Adipocyte (in vitro differentiated cells): Measurements from ENCODE around the gene EIF4G1.

Experiments
- DNase-seq: peaks from one replicate; pipeline ENCODE4 v3.0.0-alpha.2; 2015; ENCODE audit warnings: low read depth
- H3K27me3 ChIP-seq: replicated peaks from 2 replicates; pipeline ENCODE4 v1.7.0; 2013; ENCODE audit warnings: mild to moderate bottlenecking, low read length, moderate library complexity; ENCODE audit not compliant: control insufficient read depth, insufficient read depth
- H3K36me3 ChIP-seq: 2 replicates; pipeline ENCODE4 v1.7.0; 2013; ENCODE audit warnings: low read length, mild to moderate bottlenecking, moderate library complexity; ENCODE audit not compliant: control insufficient read depth, insufficient read depth, severe bottlenecking
- H3K4me1 ChIP-seq: 2 replicates; pipeline ENCODE4 v1.7.0; 2013; ENCODE audit warnings: mild to moderate bottlenecking, low read length, moderate library complexity; ENCODE audit not compliant: control insufficient read depth, insufficient read depth
- H3K4me3 ChIP-seq: 2 replicates; pipeline ENCODE4 v1.7.0; 2013; ENCODE audit warnings: mild to moderate bottlenecking, low read length, moderate library complexity
- H3K9ac ChIP-seq: 2 replicates; pipeline ENCODE4 v1.7.0; 2013; ENCODE audit warnings: mild to moderate bottlenecking, low read length, moderate library complexity
- H3K9me3 ChIP-seq: 2 replicates; pipeline ENCODE4 v1.7.0; 2013; ENCODE audit warnings: mild to moderate bottlenecking, low read length, moderate library complexity; ENCODE audit not compliant: control insufficient read depth

EIF4G1 gene

DNA sequence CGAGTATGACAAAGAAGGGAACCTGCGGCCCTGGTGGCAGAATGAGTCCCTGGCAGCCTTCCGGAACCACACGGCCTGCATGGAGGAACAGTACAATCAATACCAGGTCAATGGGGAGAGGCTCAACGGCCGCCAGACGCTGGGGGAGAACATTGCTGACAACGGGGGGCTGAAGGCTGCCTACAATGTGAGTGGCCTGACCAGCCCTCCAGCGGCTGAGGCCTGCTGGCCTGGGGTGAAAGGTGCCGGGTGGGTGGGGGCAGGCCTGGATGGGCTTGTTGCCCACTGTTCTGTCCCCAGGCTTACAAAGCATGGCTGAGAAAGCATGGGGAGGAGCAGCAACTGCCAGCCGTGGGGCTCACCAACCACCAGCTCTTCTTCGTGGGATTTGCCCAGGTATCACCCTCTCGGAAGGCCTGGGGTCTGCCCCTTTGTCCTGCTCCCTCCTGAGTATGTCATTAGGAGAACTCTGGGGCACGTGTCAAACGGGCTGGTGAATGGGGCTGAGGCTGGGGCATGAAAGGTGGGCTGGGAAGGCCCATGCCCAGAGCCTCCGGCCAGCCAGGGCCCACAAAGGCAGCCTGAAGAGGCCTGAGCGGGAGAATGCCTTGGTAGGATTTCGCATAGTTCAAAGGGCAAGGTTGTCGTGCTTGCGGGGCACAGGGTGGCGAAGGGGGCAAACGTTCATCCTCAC, 23.2 kb upstream of the EIF4G1 start:
- DNase-seq = no peak
- Histone ChIP-seq H3K9ac (no peak overlapping the region), H3K36me3 (no peaks in the 10 kb centered on the region), H3K4me1 (no peaks in the 10 kb centered on the region), H3K9me3 (no peaks in the 10 kb centered on the region), H3K27me3 (peaks cover 18% of the 10 kb centered on the region), H3K4me3 (no peak overlapping the region)

DNA sequence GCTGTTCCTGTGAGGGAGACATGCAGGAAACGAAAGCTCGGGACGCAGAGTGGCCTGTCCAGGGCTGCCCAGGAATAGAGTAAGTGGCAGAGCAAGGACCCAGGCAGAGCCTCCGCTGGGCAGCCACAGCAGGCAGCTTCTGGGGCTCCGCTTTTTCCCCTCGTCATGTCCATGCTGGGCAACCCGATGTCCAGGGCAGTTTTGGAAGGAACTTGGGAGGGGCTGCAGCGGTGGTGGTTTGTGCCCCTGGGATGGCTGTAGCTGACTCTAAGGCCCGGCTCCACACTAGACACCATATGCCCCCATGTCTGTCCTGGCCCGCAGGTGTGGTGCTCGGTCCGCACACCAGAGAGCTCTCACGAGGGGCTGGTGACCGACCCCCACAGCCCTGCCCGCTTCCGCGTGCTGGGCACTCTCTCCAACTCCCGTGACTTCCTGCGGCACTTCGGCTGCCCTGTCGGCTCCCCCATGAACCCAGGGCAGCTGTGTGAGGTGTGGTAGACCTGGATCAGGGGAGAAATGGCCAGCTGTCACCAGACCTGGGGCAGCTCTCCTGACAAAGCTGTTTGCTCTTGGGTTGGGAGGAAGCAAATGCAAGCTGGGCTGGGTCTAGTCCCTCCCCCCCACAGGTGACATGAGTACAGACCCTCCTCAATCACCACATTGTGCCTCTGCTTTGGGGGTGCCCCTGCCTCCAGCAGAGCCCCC, 22.5 kb upstream of the EIF4G1 start:
- Histone ChIP-seq H3K9me3 (no peaks in the 10 kb centered on the region), H3K4me3 (no peak overlapping the region), H3K9ac (no peak overlapping the region), H3K36me3 (no peaks in the 10 kb centered on the region), H3K4me1 (no peaks in the 10 kb centered on the region), H3K27me3 (peaks cover 16% of the 10 kb centered on the region)
- no peak for DNase-seq

DNA sequence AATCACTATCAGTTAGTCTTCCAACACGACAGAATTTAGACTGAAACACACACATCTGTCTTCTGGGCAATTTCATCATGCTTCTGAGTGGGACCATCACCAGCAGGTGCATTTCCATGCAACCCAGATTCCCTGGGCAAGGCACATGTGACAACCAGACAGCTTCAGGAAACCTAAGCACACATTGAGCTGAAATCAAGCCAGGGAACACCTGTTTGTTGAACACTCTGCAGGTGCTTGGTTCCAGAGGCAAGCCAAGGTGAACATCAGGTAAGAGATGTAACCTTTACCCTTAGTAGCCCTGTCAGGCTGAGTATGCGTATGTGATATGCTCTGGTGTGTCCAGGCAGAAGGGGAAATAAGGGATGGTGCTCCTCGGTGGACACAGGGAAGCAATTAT, 18.6 kb upstream of the EIF4G1 start:
- Histone ChIP-seq H3K4me3 (no peak overlapping the region), H3K4me1 (peaks cover 8% of the 10 kb centered on the region), H3K36me3 (peaks cover 7% of the 10 kb centered on the region), H3K9me3 (no peaks in the 10 kb centered on the region), H3K27me3 (peaks cover 10% of the 10 kb centered on the region), H3K9ac (no peak overlapping the region)
- DNase-seq = no peak

DNA sequence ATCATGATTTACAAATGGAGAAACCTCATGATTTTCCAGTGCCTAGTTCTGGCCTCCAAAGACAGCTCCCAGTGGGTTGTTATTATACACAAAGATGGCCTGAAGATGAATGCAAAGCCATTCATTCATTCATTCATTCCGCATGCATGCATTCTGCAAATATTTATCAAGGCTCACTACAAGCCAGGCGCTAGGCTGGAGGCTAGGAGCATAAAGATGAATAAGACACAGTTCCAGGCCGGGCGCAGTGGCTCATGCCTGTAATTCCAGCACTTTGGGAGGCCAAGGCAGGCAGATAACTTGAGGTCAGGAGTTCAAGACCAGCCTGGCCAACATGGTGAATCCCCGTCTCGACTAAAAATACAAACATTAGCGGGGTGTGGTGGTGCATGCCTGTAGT, 17.8 kb upstream of the EIF4G1 start:
- no peaks in the 10 kb centered on the region for H3K9me3 ChIP-seq
- H3K27me3 ChIP-seq = peaks cover 6% of the 10 kb centered on the region
- no peak for DNase-seq
- H3K4me3 ChIP-seq = no peak overlapping the region
- peaks cover 9% of the 10 kb centered on the region for H3K4me1 ChIP-seq
- H3K36me3 ChIP-seq = peaks cover 12% of the 10 kb centered on the region
- no peak overlapping the region for H3K9ac ChIP-seq

DNA sequence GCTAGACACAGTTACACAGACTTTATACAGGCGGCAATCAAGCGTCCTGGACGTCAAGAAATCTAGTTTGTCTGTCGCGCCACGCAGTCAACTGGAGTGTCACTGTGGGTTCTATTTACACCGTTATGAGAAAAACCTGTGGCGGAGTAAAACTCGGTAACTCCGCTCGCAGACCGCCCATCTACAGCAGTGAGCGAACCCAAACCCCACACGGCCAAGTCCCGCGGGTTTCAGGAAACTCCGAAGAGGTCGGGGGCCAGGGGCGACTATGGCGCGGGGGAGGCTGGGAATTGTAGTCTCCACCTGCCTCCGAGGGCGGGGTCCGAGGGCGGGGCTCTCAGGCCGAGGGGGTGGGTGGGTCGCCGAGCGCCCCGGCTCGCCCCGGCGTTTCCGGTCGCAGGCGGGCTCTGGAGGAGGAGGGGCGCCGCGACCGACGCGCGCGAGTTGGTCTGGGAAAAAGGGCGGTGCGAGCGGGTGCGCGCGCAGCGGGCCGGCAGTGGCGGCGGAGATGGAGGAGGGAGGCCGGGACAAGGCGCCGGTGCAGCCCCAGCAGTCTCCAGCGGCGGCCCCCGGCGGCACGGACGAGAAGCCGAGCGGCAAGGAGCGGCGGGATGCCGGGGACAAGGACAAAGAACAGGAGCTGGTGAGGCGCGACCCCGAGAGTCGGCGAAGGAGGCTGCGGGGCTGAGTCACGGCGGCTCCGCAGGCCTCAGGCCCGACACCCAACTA, 15.5 kb upstream of the EIF4G1 start, which contains the start of gene PSMD2:
TSS of gene PSMD2 (plus strand) at position 483 of the 729 bp plus-strand sequence. CDS start at position 509, 26 bp downstream.
- Histone ChIP-seq H3K9ac (peak within 1 kb of the TSS; percentile 97), H3K27me3 (no peaks in the 10 kb centered on the region), H3K4me3 (peak within 1 kb of the TSS; percentile 94), H3K36me3 (peaks cover 36% of the 10 kb centered on the region), H3K9me3 (no peaks in the 10 kb centered on the region), H3K4me1 (peaks cover 9% of the 10 kb centered on the region)
- peak; percentile 99 for DNase-seq

DNA sequence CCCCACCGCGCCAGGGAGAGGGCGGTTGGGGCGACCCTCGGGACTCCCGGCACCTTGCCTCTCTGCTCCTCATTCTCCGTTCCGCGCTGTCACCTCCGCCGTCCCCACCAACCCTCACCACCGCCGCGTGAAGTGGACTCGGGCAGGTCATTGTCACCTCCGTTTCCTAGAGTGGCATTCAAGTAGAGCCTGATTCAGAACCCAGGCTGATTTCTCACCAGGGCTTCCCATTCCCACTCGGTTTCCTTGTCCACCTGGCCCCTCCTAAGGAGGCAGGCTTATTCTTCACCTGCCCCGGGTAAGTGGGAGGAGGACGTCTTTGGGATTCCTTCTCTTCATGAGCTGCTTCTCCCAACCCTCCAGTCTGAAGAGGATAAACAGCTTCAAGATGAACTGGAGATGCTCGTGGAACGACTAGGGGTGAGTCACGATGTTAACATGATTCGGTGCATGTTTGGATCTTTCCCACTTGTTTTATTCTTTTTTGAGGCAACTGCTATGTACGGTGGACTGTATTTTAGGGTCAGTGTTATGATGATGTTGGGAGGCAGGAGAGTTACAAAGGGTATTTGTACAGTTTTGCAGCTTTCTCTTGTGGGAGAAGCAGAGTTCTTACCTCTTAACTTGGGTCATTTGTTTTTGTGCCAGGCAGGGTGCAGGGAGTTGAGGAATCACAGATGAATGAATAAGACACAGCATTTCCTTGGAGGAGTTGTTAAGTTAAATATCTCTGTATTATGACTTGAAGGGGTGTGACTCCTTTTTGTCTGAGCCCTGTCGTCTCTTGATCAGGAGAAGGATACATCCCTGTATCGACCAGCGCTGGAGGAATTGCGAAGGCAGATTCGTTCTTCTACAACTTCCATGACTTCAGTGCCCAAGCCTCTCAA, 14.7 kb upstream of the EIF4G1 start:
- no peaks in the 10 kb centered on the region for H3K9me3 ChIP-seq
- DNase-seq = peak; percentile 62
- H3K4me1 ChIP-seq = peaks cover 9% of the 10 kb centered on the region
- H3K4me3 ChIP-seq = peak overlapping the region; percentile 94
- peak overlapping the region; percentile 97 for H3K9ac ChIP-seq
- H3K27me3 ChIP-seq = no peaks in the 10 kb centered on the region
- peaks cover 44% of the 10 kb centered on the region for H3K36me3 ChIP-seq

DNA sequence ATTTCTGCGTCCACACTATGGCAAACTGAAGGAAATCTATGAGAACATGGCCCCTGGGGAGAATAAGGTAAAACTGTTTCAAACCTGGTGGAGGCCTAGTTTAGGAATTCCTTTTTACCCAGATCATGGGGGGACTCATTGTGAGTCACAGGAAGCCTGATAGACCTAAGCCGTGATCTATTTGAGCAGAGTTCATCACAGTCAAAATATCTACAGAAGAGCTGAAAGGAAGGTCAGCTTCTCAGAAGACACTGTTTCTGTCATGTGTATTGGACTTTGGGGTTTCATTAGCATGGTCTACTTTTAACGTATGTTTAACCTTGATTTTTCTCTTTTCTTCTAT, 14.1 kb upstream of the EIF4G1 start:
- peaks cover 50% of the 10 kb centered on the region for H3K36me3 ChIP-seq
- peaks cover 9% of the 10 kb centered on the region for H3K4me1 ChIP-seq
- H3K9ac ChIP-seq = peak overlapping the region; percentile 97
- peak; percentile 24 for DNase-seq
- no peaks in the 10 kb centered on the region for H3K9me3 ChIP-seq
- no peaks in the 10 kb centered on the region for H3K27me3 ChIP-seq
- peak overlapping the region; percentile 94 for H3K4me3 ChIP-seq

DNA sequence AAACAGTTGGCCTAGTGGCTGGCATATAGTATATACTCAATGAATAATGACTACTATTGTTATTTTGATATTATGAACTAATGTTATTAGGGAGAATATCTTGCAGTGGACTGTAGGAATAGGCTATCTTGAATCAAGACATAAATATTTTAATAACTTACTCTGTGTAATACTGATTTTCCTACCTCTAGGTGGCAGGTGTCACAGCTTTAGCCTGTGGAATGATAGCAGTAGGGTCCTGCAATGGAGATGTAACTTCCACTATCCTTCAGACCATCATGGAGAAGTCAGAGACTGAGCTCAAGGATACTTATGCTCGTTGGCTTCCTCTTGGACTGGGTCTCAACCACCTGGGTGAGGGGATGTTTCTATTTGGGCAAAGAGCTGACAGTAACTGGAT, 8.8 kb upstream of the EIF4G1 start:
- Histone ChIP-seq H3K9ac (no peak overlapping the region), H3K9me3 (no peaks in the 10 kb centered on the region), H3K4me3 (no peak overlapping the region), H3K4me1 (peaks cover 3% of the 10 kb centered on the region), H3K27me3 (no peaks in the 10 kb centered on the region), H3K36me3 (peaks cover 90% of the 10 kb centered on the region)
- no peak for DNase-seq

DNA sequence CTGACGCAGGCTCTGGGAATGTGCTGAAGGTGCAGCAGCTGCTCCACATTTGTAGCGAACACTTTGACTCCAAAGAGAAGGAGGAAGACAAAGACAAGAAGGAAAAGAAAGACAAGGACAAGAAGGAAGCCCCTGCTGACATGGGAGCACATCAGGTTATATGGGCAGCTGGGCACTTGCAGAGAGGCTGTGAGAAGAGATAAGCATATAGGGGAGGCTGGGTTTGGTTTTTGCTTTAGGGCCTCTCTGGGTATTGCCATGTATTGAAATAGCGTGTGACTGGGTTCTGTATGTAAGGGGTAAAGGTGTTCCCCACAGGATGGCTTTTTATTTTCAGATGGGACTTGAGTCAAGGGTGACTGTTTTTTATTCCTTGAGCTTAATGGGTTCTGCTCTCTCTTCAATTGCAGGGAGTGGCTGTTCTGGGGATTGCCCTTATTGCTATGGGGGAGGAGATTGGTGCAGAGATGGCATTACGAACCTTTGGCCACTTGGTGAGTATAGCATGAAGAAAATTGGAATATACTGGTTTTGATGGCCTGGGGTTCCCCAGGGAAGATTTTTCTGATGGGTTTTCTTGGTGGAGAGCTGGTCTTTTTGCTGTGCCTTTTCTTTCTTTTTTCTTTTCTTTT, 7.9 kb upstream of the EIF4G1 start:
- Histone ChIP-seq H3K27me3 (no peaks in the 10 kb centered on the region), H3K36me3 (peaks cover 85% of the 10 kb centered on the region), H3K9ac (no peak overlapping the region), H3K4me3 (no peak overlapping the region), H3K4me1 (no peaks in the 10 kb centered on the region), H3K9me3 (no peaks in the 10 kb centered on the region)
- no peak for DNase-seq

DNA sequence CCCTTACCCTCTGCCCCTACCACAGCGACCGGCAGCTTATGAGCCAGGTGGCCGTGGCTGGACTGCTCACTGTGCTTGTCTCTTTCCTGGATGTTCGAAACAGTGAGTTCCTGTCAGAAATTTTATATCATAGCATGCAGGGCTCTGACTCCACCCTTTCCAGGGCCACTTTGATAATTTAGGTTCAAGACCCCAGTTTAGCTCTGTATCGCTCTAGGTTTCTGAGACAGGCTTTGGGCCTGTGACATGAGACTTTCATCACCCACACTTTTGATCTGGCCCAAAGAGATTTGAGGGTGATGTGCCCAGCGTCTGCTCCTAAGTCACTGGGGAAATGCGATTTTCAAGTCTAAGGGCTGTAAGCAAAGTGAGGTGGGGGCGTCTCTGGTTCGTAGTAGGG, 6.5 kb upstream of the EIF4G1 start:
- Histone ChIP-seq H3K4me1 (no peaks in the 10 kb centered on the region), H3K9me3 (no peaks in the 10 kb centered on the region), H3K9ac (no peak overlapping the region), H3K27me3 (no peaks in the 10 kb centered on the region), H3K36me3 (peaks cover 70% of the 10 kb centered on the region), H3K4me3 (no peak overlapping the region)
- no peak for DNase-seq
